Inferior parietal cortex (tissue), 1 donor: ENCODE data around the gene GFOD2.
A peak's percentile ranks its signal among the peaks of the same experiment; 100 is the strongest.

Experiments
- DNase-seq: peaks from one replicate; pipeline ENCODE4 v3.0.0-alpha.2; 2016; ENCODE audit errors: extremely low spot score

GFOD2 gene

DNA sequence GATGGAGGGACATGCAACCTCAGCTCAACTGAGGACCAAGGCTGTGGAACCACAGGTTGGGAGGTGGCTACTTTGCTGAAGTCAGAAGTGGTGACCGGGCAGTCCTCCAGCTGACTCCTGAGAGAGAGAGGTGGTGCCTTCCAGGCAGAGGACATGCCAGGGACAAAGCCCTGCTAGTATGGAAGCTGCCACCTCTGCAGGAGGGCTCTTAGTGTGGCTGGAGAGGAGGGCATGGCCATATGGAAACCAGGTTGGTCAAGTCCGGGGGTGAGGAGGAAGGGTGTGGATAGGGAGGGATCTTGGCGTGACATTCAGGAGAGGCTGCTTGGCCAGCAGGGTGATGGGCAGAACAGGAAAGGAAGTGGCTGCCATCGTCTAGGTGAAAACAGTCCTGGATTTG, 46.8 kb downstream of the GFOD2 start:
- no peak for DNase-seq

DNA sequence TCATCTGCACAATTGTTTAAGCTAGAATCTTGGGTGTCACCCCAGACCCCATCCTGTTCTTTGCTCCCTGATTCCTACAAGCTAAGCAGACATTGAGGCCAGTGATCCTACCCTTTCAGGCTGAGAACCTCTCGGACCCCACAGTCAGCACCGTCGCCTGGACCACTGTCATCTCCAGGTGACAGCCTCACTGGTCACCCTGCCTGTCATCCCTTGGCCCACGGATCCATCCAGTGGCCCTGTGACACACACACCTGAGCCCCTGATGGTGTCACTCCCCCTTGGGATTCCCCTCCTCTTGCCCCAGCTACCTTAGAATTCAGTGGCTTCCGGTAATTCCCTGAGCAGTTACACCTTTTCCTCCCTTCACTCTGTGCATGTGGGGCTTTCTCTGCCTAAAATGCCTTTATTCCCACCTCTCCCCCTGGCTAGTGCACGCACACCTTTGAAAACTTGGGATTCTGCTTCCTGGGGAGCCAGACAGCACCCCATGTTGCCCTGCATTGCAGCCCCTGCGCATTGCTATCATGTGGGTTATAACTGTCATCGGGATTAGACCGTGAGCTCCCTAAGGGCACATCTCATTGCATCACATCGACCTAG, 49.5 kb downstream of the GFOD2 start:
- no peak for DNase-seq

DNA sequence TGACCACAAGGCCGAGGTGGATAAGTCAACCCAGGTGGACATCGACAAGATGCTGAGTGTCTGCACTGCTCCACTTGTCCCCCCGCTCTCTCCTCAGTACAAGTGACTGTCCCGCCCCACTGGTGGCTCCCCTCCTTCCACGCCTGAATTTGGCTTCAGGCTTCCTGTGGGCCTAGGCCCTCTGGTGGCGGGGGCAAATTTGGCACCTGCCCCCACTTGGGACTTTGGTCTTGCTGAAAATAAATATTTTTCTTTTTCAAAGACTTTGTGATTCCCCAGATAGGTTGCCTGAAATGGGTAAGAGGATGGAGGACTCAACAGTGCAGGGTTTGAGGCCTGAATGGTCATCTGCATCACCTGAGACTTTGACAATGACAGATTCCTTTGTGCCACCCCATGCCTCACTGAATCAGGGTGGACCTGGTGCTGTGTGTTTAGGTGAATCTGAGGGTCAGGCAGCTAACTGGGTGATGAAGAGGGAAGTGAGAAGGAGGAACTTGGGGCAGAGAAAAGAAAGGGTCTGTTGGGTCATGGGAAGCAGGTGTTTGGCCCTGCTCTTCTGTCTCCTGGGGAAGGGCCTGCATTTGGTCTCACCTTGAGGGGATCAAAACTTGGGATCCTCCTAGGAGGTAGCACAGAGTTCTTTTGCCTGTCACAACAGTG, 50.5 kb downstream of the GFOD2 start:
- no peak for DNase-seq

DNA sequence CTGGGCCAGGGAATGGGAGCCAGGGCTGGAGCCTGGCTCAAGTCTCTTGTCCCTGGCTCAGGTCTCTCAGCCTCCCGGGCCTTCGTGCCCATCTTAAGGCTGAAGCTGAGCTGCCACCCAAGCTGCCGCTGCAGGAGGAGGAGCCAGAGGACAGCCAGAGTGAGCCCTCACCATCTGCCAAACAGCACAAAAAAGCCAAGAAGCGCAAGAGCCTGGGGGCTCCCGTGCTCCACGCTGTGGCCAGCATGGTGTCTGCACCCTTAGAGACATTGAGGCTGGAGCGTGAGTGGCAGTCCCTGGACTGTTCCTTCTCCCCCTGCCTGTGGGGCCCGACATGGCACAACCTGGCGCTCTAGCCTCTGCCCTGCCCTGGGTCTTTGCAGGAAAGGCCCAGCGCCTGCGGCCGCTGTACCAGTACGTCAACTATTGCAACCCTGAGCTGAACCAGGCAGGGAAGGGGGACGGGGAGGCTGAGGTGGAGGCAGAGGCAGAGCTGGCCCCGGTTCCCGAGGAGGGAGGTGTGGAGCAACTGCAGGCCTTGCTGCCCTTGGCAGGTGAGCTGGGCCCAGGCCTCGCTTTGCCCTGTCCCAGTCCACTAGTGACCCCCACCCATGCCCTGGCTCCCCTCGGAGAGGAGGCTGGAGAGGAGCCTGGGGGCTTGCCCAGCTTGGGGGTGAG, 51.2 kb downstream of the GFOD2 start:
- DNase-seq = peak; percentile 82

DNA sequence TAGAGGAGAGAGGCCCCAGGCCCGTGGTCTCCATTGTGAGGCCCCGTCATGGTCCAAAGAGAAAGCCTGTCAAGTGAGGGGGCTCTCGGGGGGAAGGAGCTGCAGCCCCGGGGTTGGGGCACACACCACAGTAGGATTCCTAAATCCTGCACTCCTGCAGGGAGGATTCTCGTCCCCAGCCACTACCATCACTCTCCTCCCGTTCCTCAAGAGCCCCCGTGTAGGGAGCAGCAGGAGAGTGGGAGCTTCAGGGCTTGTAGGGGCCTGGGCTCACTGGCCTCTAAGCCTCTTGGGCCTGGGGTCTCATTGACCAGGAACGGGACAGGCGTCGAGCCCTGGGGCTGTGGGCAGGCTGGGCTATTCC, 51.7 kb downstream of the GFOD2 start:
- DNase-seq = no peak

DNA sequence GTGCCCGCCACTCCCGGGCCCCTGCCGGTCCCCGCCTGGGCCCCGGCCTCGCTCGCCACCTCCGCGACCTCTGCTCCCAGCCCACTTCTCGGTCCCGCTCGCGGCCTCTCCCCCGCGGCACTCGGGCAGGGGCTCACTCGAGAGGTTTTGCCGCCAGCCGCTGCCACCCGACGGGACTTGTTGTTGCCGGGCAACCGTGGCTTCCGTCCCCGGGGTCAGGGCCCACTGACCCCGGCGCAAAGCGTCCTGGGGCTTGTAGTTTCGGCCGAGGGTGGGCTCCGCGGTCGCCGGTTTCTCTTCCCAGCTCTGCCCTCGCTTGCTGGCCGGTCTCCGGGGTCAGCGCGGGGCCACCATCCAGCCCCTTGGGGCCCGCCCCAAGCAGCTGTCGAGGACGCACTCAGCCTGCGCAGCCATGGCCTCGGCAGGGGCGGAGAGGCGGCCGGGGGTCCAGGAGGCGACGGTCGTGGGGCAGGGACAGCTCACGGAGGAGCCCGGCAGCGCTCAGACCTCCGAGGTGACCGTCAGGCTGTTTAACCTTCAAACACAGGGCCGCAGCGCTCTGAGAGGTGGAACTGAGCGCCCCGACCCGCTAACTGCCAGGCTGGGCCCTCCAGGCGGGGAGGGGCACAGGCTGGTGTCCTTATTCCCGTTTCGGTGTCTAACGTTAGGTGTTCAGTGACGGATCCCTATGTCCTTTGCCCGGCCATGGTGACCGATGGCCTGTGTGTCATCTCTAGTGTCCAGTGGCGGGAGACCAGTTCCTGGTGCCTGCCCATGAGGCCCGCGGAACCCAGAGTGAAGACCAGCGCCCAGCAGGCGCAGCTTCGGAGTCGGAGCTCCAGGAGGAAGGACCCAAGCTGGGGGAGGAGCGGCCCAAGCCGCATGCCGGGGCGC, 52.3 kb downstream of the GFOD2 start, which contains the start of the genes C16orf86 and ENKD1:
C16orf86 (plus strand) TSS at position 256 of the 894 bp plus-strand sequence; CDS start at position 413, 157 bp downstream.
ENKD1 (minus strand) TSS at position 192 of the 894 bp plus-strand sequence. CDS start 308 bp downstream, outside the sequence.
- DNase-seq = peak; percentile 77

DNA sequence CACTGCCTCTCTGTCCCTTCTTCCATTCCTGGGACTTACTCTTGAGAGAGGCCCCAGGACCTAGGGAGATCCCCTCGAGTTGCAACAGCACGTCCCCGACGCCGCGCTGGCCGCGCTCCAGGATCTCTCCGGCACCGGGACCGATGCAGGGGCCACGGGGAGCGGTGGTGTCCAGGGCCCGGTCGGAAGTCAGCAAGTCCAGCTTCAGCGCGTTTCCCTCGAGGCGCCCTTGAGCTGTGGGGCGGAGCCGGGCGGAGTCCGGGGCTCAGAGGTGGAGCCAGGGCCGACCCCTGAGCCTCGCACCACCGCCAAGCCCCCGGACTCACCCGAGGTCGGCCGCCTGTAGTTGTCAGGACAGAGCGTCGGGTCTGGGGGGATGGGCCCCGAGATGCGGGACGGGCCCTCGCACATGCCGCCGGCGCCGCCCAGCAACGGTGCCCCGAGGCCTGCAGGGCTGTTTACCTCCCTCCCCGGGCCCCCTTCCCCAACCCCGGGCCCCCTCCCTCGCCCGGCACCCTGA, 53.0 kb downstream of the GFOD2 start:
- no peak for DNase-seq

DNA sequence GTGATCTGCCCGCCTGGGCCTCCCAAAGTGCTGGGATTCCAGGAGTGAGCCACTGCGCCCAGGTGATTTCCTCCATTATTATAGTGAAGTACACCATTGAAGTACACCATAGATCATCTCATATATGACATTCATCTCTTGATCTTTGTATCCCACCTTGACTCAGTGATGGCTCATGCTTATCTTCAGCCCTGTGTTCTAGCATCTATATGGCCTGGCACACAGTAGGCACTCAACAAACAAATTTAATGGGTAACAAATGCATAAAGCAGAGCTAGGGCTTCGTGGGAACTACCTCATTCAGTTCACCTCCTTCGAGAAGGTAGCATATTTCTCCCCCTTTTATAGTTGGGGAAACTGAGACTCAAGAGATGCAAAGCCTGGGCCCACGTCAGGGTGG, 53.5 kb downstream of the GFOD2 start:
- DNase-seq = no peak

DNA sequence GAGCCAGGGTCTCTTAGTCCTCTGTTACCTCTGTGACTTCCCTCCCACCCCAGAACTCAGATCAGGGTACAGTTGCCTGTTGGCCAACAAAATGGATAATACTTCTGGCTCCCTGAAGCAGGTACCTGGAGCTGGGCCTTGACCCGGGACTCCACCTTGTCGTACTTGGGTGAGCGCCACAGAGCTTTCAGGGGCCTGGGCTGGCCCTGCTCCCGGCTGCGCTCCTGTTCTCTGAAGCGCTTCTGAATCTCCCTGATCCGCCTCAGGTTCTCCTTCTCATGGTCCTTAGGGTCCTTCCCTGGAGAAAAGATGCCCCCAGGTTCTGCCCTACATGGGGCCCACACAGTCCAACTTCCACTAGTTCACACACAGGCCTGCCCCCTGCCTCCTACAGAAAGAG, 54.2 kb downstream of the GFOD2 start:
- no peak for DNase-seq

DNA sequence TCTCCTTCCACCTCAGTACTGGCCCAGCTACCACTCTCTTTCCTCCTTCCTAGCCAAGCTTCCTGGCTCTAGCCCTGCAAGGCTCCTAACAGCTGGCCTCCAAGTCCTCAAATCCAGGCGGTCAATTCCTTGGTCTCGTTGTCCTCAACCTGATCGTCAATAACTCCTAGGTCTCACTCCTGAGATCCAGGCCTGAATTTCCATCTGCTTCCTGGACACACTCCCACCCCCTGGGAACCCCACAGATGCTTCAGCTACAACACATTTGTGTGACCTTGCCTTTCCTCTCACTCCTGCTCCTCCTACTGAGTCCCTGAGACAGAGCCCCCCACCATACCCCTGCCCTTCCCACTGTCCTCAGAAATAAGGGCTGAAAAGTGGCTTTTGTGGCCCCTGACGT, 54.9 kb downstream of the GFOD2 start:
- no peak for DNase-seq

DNA sequence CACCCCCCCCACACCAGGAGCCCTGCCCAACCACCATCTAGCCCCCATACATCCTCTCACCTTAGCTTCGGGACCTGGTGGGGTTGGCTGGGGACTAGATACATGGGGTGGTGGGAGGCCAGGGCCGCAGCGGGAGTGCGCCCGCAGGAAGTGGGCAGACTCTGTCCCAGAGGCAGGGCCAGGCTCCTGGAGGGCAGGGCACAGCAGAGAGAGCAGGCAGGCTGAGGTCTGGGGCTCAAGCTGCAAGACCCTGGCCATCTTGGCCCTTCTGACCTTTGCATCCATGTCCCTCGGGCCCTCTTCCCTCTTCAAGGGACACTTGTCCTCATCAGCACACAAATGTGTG, 55.3 kb downstream of the GFOD2 start:
- DNase-seq = no peak

DNA sequence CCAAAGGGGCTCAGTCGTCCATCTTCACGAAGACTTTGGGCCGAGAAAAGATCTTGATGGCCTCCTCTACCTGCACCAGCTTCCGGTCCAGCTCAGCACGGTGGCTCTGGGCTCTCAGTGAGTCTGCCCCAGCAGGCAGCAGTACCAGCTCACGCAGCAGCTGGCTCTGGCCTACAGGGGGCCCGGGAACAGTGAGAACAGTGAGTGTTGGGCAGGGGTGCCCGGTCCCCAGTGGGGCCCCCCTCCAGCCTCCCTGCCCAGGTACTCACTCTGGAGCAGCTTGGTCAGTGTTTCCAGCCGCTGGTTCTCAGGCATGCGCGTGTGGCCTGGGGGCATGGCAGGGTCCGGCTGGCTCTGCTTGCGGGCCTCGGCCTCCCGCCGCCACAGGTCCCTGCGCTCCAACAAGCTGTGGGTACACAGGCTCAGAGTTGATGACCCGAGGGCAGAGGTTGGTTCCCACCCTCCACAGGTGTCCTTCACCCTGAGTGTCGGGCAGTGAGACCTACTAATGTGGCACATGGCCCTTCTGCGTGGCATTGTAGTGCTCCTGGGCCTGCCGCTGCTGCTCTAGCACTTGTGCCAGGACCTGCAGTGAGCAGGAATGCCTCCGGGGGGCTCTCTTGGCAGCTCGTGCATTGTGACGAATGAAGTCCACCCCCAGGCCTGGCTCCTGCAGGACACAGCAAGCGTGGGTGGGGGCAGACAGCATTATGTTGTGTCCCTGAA, 55.8 kb downstream of the GFOD2 start:
- DNase-seq = no peak

DNA sequence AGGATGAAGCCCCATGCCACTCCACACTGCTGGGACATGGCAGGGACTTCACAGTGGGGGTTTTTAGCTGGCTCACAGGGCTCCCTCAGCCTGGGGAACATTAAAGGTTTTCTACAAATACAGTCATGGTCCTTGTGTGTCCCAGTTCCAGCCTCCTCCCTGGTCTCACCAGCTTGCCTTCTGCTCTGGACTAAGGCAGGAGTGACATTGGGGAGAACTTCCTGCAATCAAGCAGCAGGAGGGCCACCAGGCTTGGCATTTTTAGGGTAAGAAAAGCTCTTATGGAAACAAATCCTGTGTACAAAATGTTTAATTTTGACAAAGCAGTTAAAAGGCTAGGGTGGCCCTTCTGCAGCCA, 56.5 kb downstream of the GFOD2 start:
- no peak for DNase-seq

DNA sequence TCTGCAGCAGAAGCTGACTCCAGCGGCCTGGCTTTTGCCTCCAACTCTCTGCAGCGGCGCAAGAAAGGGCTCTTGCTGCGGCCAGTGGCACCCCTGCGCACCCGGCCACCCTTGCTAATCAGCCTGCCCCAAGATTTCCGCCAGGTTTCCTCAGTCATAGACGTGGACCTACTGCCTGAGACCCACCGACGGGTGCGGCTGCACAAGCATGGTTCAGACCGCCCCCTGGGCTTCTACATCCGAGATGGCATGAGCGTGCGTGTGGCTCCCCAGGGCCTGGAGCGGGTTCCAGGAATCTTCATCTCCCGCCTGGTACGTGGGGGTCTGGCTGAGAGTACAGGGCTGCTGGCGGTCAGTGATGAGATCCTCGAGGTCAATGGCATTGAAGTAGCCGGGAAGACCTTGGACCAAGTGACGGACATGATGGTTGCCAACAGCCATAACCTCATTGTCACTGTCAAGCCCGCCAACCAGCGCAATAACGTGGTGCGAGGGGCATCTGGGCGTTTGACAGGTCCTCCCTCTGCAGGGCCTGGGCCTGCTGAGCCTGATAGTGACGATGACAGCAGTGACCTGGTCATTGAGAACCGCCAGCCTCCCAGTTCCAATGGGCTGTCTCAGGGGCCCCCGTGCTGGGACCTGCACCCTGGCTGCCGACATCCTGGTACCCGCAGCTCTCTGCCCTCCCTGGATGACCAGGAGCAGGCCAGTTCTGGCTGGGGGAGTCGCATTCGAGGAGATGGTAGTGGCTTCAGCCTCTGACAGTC, 57.0 kb downstream of the GFOD2 start:
- DNase-seq = no peak

DNA sequence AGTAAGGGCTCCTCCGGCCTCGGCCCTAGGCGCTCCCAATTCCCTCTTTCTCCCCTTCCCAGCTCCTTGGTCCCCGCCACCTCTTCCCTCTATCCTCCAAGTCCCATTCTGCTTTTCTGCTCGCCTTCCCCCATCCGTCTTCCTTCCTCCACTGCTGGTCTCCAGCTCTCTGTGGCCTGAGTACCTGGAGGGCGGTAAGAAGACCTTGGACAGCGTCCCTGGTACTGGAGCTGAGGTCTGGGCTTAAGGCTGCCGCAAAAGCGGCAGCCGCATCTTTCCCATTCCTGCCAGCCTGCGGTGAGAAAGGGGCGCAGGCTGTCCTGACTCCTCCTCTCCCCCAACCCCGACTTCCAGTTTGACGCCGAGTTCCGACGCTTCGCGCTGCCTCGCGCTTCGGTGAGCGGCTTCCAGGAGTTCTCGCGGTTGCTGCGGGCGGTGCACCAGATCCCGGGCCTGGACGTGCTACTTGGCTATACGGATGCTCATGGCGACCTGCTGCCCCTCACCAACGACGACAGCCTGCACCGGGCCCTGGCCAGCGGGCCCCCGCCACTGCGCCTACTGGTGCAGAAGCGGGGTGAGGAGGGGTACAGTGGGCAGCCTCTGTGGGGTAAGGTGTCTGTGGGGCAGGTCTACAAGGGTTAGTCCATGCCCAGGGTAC, 57.9 kb downstream of the GFOD2 start:
- no peak for DNase-seq

DNA sequence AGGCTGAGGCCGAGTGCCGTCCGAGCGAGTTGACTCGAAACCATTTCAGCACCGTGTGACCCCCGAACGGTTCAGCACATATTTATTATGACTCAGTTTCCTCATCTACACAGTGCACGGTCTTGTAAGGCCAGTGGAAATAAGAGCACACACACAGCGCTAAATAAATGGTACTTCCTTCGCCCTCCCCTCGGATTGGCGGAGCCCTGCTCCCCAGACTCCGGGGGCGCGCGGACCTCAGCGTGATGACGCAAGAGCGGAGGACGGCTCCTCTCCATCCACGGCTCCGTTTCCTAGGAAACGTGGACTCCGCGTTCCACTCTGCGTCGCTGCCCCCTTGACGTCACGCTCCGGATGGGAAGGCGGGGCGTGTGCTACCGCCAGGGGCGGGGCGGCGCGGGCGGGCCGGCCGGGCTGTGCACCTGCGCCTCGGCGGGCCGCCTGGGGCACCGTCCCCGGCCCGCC, 58.5 kb downstream of the GFOD2 start, which contains the start of gene PARD6A:
PARD6A (plus strand) TSS at position 397 of the 465 bp plus-strand sequence. CDS start 79 bp downstream, outside the sequence.
- DNase-seq = peak; percentile 97

DNA sequence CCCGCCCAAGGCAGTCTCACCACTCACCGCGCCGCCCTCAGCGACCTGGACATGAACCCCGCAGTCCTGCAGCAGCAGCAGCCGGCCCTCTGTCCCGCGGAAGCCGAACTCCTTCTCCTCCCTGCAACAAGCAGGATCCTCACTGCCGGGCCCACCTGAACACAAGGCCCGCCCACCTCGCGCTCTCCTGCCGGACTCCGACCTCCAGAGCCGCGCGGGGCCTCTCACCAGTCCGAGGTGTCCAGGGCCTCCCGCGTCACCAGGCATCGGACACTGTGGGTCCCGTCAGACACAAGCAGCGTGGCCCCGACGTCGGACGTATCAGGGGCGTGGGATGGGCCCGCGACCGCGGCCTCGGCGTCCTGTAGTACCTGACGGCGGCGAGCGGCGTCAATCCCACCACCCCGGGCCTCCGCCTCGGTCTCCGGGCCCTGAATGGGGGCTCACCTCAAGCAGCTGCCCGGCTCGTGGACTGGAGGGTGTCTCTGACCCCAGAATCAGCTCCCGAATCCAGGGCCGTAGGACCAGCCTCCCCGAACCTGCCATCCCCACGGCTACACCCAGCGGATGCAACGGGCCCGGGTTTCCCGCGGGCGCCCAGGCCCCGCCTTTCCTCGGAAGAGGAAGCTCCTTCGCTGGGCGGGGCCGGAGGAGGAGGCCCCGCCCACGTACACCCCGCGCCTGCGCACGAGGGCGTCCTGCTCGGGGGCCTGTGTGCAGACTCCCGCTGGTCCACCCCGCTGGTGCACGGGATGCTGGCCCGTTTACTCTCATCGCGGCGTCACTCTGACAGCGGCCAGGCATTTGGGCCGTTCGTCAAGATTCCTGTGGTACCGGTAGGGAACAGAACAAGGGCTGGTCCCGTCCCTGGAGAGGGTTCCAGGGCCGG, 59.2 kb downstream of the GFOD2 start, which contains the start of gene ACD:
ACD (minus strand) TSS at position 586 of the 889 bp plus-strand sequence; CDS start at position 546, 40 bp downstream.
- DNase-seq = peak; percentile 98

DNA sequence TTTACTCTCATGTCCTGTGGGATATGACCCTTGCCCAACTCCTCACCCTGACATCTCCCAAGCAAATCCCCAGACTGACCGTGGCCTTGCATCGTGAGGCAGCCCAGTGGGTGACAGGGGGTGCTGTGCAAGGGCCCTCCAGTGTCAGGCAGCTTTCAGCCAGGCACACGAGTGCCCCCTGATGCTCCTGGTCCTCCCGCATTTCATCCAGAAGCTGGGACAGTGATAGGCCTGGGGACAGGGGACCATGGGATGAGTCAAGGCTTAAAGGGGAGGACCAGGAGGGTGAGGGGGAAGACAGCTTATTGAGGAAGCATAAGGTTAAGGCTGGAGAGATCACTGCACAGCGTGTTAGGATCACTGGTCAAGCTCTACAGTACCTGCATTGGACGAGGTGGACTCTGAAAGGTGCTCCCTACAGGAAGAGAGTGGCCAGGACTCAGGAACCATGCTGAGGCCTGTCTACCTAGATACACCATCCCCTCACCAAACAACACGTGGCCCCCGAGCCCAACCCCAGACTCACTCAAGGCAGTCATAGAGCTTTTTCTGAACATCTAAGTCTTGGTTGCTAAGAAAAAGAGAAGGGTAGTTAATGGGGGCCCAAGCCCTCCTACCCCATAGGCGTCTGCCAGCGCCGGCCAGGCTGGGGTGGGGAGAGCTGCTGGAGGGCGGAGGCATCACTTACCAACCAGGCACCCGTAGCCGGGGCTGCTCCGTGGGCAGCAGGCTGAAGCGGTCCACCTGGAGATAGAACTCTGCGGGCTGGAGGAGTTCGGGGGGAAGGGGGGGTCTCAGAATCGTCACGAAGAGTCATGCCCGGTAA, 60.1 kb downstream of the GFOD2 start:
- DNase-seq = no peak
